ENCODE results near the gene SLC25A19. TPM values are rescaled to one million over a fixed set of nuclear protein-coding genes. Genes with fewer than 3 reads are reported as not detected.

SLC25A19 gene
- polyA plus RNA-seq: 1 to 10 TPM; 7.8 to 9.3 TPM

GRCh38 chr17:75289115-75289831 is at the start of gene SLC25A19:
TSS of gene SLC25A19 (minus strand) at chr17:75289433. CDS start at chr17:75286764, 2,669 bp downstream.
- Histone ChIP-seq H3K4me3 (ENCODE audit: low read depth in 1 of 2, low read length in 2 of 2) (peak within 1 kb of the TSS; percentile 60 to 73), H3K9me3 (ENCODE audit: control insufficient read depth in 2 of 2, insufficient read depth in 1 of 2, low read depth in 1 of 2, low read length in 1 of 2) (no peaks in the 10 kb centered on the region), H3K4me1 (ENCODE audit: control insufficient read depth in 2 of 2, insufficient read depth in 2 of 2, low read length in 1 of 2) (no peaks in the 10 kb centered on the region), H3K27me3 (ENCODE audit: control insufficient read depth in 1 of 2, insufficient read depth in 2 of 2, low read length in 2 of 2) (no peaks in the 10 kb centered on the region), H3K36me3 (ENCODE audit: control insufficient read depth in 2 of 2, insufficient read depth in 2 of 2, low read length in 1 of 2) (peaks cover 7 to 11% of the 10 kb centered on the region in 2 donors), H3K27ac (ENCODE audit: low read depth in 2 of 2, low read length in 1 of 2) (peak within 1 kb of the TSS; percentile 92 to 98)
- 0% methylated on average over 65 of the region's 65 CpGs for WGBS, 2 donors

GRCh38 chr17:75338335-75338734 is 49.1 kb upstream of the SLC25A19 start:
- peaks cover 0 to 2% of the 10 kb centered on the region in 2 donors for H3K36me3 ChIP-seq (ENCODE audit: control insufficient read depth in 2 of 2, insufficient read depth in 2 of 2, low read length in 1 of 2)

GRCh38 chr17:75335315-75335714 is 46.1 kb upstream of the SLC25A19 start:
- no peak overlapping the region for H3K4me3 ChIP-seq (ENCODE audit: low read depth in 1 of 2, low read length in 2 of 2)
- no peaks in the 10 kb centered on the region for H3K9me3 ChIP-seq (ENCODE audit: control insufficient read depth in 2 of 2, insufficient read depth in 1 of 2, low read depth in 1 of 2, low read length in 1 of 2)
- no peak overlapping the region for H3K27ac ChIP-seq (ENCODE audit: low read depth in 2 of 2, low read length in 1 of 2)
- WGBS, 2 donors: 83 to 86% methylated on average over 3 of the region's 3 CpGs
- peaks cover 2% of the 10 kb centered on the region in 2 donors for H3K36me3 ChIP-seq (ENCODE audit: control insufficient read depth in 2 of 2, insufficient read depth in 2 of 2, low read length in 1 of 2)
- H3K27me3 ChIP-seq (ENCODE audit: control insufficient read depth in 1 of 2, insufficient read depth in 2 of 2, low read length in 2 of 2): no peaks in the 10 kb centered on the region
- no peaks in the 10 kb centered on the region for H3K4me1 ChIP-seq (ENCODE audit: control insufficient read depth in 2 of 2, insufficient read depth in 2 of 2, low read length in 1 of 2)

More at GRCh38 chr17:75338335-75338734, 49.1 kb upstream of the SLC25A19 start:
- H3K9me3 ChIP-seq (ENCODE audit: control insufficient read depth in 2 of 2, insufficient read depth in 1 of 2, low read depth in 1 of 2, low read length in 1 of 2): no peaks in the 10 kb centered on the region
- H3K4me3 ChIP-seq (ENCODE audit: low read depth in 1 of 2, low read length in 2 of 2): no peak overlapping the region
- no peaks in the 10 kb centered on the region for H3K27me3 ChIP-seq (ENCODE audit: control insufficient read depth in 1 of 2, insufficient read depth in 2 of 2, low read length in 2 of 2)
- WGBS, 2 donors: 59 to 63% methylated on average over 6 of the region's 6 CpGs
- H3K4me1 ChIP-seq (ENCODE audit: control insufficient read depth in 2 of 2, insufficient read depth in 2 of 2, low read length in 1 of 2): peaks cover 0 to 2% of the 10 kb centered on the region in 2 donors
- no peak overlapping the region for H3K27ac ChIP-seq (ENCODE audit: low read depth in 2 of 2, low read length in 1 of 2)

- no peak overlapping the region for H3K4me3 ChIP-seq (ENCODE audit: low read depth in 1 of 2, low read length in 2 of 2)
- H3K27me3 ChIP-seq (ENCODE audit: control insufficient read depth in 1 of 2, insufficient read depth in 2 of 2, low read length in 2 of 2): no peaks in the 10 kb centered on the region
- H3K36me3 ChIP-seq (ENCODE audit: control insufficient read depth in 2 of 2, insufficient read depth in 2 of 2, low read length in 1 of 2): peaks cover 2% of the 10 kb centered on the region in 2 donors
- WGBS, 2 donors: 97 to 98% methylated on average over 3 of the region's 3 CpGs
- H3K9me3 ChIP-seq (ENCODE audit: control insufficient read depth in 2 of 2, insufficient read depth in 1 of 2, low read depth in 1 of 2, low read length in 1 of 2): no peaks in the 10 kb centered on the region
- no peak overlapping the region for H3K27ac ChIP-seq (ENCODE audit: low read depth in 2 of 2, low read length in 1 of 2)
- no peaks in the 10 kb centered on the region for H3K4me1 ChIP-seq (ENCODE audit: control insufficient read depth in 2 of 2, insufficient read depth in 2 of 2, low read length in 1 of 2)
Observed at GRCh38 chr17:75334723-75335122, 45.5 kb upstream of the SLC25A19 start.

- 75% methylated on average over 6 of the region's 6 CpGs for WGBS, 2 donors
- H3K36me3 ChIP-seq (ENCODE audit: control insufficient read depth in 2 of 2, insufficient read depth in 2 of 2, low read length in 1 of 2): peaks cover 2% of the 10 kb centered on the region in 2 donors
- H3K4me1 ChIP-seq (ENCODE audit: control insufficient read depth in 2 of 2, insufficient read depth in 2 of 2, low read length in 1 of 2): no peaks in the 10 kb centered on the region
- H3K27me3 ChIP-seq (ENCODE audit: control insufficient read depth in 1 of 2, insufficient read depth in 2 of 2, low read length in 2 of 2): no peaks in the 10 kb centered on the region
- no peaks in the 10 kb centered on the region for H3K9me3 ChIP-seq (ENCODE audit: control insufficient read depth in 2 of 2, insufficient read depth in 1 of 2, low read depth in 1 of 2, low read length in 1 of 2)
- H3K4me3 ChIP-seq (ENCODE audit: low read depth in 1 of 2, low read length in 2 of 2): no peak overlapping the region
- no peak overlapping the region for H3K27ac ChIP-seq (ENCODE audit: low read depth in 2 of 2, low read length in 1 of 2)
Observed at GRCh38 chr17:75331671-75332070, 42.4 kb upstream of the SLC25A19 start.

GRCh38 chr17:75327757-75328156 is 38.5 kb upstream of the SLC25A19 start:
- H3K9me3 ChIP-seq (ENCODE audit: control insufficient read depth in 2 of 2, insufficient read depth in 1 of 2, low read depth in 1 of 2, low read length in 1 of 2): no peaks in the 10 kb centered on the region
- H3K36me3 ChIP-seq (ENCODE audit: control insufficient read depth in 2 of 2, insufficient read depth in 2 of 2, low read length in 1 of 2): peaks cover 0 to 2% of the 10 kb centered on the region in 2 donors
- peaks cover 0 to 2% of the 10 kb centered on the region in 2 donors for H3K4me1 ChIP-seq (ENCODE audit: control insufficient read depth in 2 of 2, insufficient read depth in 2 of 2, low read length in 1 of 2)
- WGBS, 2 donors: 76 to 82% methylated on average over 2 of the region's 2 CpGs
- H3K27ac ChIP-seq (ENCODE audit: low read depth in 2 of 2, low read length in 1 of 2): no peak overlapping the region
- H3K4me3 ChIP-seq (ENCODE audit: low read depth in 1 of 2, low read length in 2 of 2): no peak overlapping the region
- no peaks in the 10 kb centered on the region for H3K27me3 ChIP-seq (ENCODE audit: control insufficient read depth in 1 of 2, insufficient read depth in 2 of 2, low read length in 2 of 2)

- H3K4me3 ChIP-seq (ENCODE audit: low read depth in 1 of 2, low read length in 2 of 2): no peak overlapping the region
- H3K36me3 ChIP-seq (ENCODE audit: control insufficient read depth in 2 of 2, insufficient read depth in 2 of 2, low read length in 1 of 2): peaks cover 4 to 7% of the 10 kb centered on the region in 2 donors
- no peaks in the 10 kb centered on the region for H3K9me3 ChIP-seq (ENCODE audit: control insufficient read depth in 2 of 2, insufficient read depth in 1 of 2, low read depth in 1 of 2, low read length in 1 of 2)
- peaks cover 0 to 2% of the 10 kb centered on the region in 2 donors for H3K4me1 ChIP-seq (ENCODE audit: control insufficient read depth in 2 of 2, insufficient read depth in 2 of 2, low read length in 1 of 2)
- peak overlapping the region; percentile 31 to 57 for H3K27ac ChIP-seq (ENCODE audit: low read depth in 2 of 2, low read length in 1 of 2)
- no peaks in the 10 kb centered on the region for H3K27me3 ChIP-seq (ENCODE audit: control insufficient read depth in 1 of 2, insufficient read depth in 2 of 2, low read length in 2 of 2)
- 63 to 71% methylated on average over 5 of the region's 5 CpGs for WGBS, 2 donors
Observed at GRCh38 chr17:75326226-75326848, 37.1 kb upstream of the SLC25A19 start.

- H3K4me1 ChIP-seq (ENCODE audit: control insufficient read depth in 2 of 2, insufficient read depth in 2 of 2, low read length in 1 of 2): peaks cover 0 to 2% of the 10 kb centered on the region in 2 donors
- no peaks in the 10 kb centered on the region for H3K9me3 ChIP-seq (ENCODE audit: control insufficient read depth in 2 of 2, insufficient read depth in 1 of 2, low read depth in 1 of 2, low read length in 1 of 2)
- no peak overlapping the region for H3K4me3 ChIP-seq (ENCODE audit: low read depth in 1 of 2, low read length in 2 of 2)
- peak overlapping the region in 1 of 2 donors; percentile 57 for H3K27ac ChIP-seq (ENCODE audit: low read depth in 2 of 2, low read length in 1 of 2)
- H3K36me3 ChIP-seq (ENCODE audit: control insufficient read depth in 2 of 2, insufficient read depth in 2 of 2, low read length in 1 of 2): peaks cover 4 to 9% of the 10 kb centered on the region in 2 donors
- H3K27me3 ChIP-seq (ENCODE audit: control insufficient read depth in 1 of 2, insufficient read depth in 2 of 2, low read length in 2 of 2): no peaks in the 10 kb centered on the region
- WGBS, 2 donors: 63 to 65% methylated on average over 7 of the region's 7 CpGs
Observed at GRCh38 chr17:75325827-75326225, 36.6 kb upstream of the SLC25A19 start.

- peaks cover 0 to 2% of the 10 kb centered on the region in 2 donors for H3K4me1 ChIP-seq (ENCODE audit: control insufficient read depth in 2 of 2, insufficient read depth in 2 of 2, low read length in 1 of 2)
- no peaks in the 10 kb centered on the region for H3K27me3 ChIP-seq (ENCODE audit: control insufficient read depth in 1 of 2, insufficient read depth in 2 of 2, low read length in 2 of 2)
- H3K4me3 ChIP-seq (ENCODE audit: low read depth in 1 of 2, low read length in 2 of 2): no peak overlapping the region
- no peaks in the 10 kb centered on the region for H3K9me3 ChIP-seq (ENCODE audit: control insufficient read depth in 2 of 2, insufficient read depth in 1 of 2, low read depth in 1 of 2, low read length in 1 of 2)
- peak overlapping the region in 1 of 2 donors; percentile 70 for H3K27ac ChIP-seq (ENCODE audit: low read depth in 2 of 2, low read length in 1 of 2)
- peaks cover 4 to 14% of the 10 kb centered on the region in 2 donors for H3K36me3 ChIP-seq (ENCODE audit: control insufficient read depth in 2 of 2, insufficient read depth in 2 of 2, low read length in 1 of 2)
- 79 to 85% methylated on average over 6 of the region's 6 CpGs for WGBS, 2 donors
Observed at GRCh38 chr17:75325348-75325747, 36.1 kb upstream of the SLC25A19 start.
